Measurements from ENCODE around the gene TTC29.

Gene TTC29

DNA sequence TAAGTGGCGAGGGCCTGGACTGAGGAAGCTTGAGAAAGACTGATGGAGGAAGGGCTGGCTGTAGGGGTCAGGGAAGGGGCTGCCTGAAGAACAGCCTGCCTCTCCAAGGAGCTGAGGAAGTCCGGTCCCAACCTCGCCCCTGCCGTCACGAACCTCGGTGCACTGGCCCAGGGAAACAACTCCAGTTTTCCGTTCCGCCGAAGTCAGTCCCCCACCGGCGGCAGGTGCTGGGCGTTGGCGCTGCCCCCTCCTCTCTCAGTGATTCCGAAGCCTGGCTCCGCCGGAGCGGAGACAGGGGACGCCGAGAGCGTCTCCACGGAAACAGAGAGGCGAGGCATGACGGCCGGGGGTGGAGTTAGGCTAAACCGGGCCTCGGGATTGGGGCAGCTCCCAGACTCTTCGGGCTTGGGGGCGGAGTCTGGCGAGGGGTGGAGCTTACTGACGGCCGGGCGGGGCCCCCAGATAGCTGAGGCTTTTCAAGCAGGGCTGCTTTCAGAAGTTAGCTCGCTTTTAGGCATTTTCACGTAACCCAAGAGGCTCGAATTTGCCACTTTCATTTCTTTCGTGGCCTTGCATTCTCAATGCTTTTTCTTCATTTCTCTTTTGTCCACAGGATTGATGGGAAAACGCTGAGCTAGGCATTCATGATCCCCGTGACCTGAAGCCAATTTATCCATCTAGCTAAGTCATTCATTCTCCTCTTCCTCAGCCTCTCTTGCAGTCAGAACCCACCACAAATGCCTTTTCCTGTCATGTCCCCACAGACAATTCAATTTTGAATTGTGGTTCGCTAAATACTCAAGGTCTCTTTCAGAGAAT is at the start of gene TTC29:
Gene TTC29 (minus strand): TSS at position 309 of the 819 bp plus-strand sequence. CDS start 5,969 bp downstream, outside the sequence.
- peak; percentile 61 to 63 for DNase-seq (ENCODE audit: low read depth in 2 of 2)

GRCh38 chr4:146981651-146982050 is 36.0 kb upstream of the TTC29 start:
- no peak for DNase-seq (ENCODE audit: low read depth in 2 of 2)

DNA sequence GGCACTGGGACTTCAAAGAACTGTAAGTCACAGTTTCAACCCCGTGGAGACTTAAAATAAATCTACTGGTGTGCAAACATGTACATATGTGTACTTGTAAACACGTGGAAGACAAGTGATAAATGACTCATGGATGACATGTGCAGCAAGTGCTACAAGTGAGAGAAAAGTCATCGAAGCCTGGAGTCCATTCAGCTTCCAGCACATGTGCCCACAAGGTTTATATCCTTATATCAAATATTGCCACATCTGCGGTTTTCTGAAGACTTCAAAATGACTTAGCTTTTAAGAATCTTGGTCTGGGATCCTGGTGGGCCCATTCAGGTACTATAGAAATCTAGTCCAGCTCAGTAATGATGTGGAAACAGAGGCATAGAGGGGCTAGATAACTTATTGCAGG is 33.0 kb upstream of the TTC29 start:
- DNase-seq (ENCODE audit: low read depth in 2 of 2), result no peak

- no peak for DNase-seq (ENCODE audit: low read depth in 2 of 2)
Measured at GRCh38 chr4:146976145-146976544, 30.5 kb upstream of the TTC29 start.

DNA sequence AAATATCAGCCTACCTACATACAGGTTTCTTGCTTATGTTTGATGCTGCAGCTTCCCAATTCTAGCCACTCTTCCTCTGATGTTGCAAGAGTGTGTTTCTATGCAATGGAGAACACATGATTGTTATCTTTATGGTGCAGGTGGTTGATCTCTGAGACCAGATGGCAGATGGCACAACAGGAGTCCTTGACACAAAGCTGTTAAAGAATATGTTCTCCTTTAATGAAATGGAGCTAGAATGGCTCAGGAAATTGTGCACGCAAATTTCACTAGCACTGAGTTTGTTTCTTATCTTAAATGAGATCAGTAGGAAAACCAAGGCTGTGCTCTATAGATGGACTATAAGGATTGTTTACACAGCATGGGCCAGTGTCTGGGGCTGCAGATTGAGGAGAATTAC is 29.9 kb upstream of the TTC29 start:
- DNase-seq (ENCODE audit: low read depth in 2 of 2), result no peak

- DNase-seq (ENCODE audit: low read depth in 2 of 2), result no peak
Measured at GRCh38 chr4:146975036-146975435, 29.4 kb upstream of the TTC29 start.

- no peak for DNase-seq (ENCODE audit: low read depth in 2 of 2)
Measured at GRCh38 chr4:146972036-146972435, 26.4 kb upstream of the TTC29 start.

DNA sequence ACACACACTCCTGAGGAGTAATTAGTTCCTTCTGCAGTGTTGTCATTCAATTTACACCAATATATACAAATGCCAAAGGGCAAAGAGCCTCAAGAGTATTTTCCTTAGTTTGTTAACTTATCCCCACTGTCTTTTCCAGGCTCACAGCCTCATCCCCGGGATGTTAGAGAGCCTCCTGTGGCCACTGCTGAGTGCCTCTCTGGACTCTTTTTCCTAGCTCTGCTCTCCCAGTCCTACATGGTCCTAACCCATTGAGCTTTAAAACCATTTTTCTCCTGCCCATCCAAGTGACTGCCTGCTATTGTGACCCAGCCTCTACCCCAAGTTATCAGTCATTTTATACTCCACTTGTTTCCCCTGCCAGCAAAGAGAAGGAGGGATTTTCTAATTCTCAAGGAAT is 23.5 kb upstream of the TTC29 start:
- no peak for DNase-seq (ENCODE audit: low read depth in 2 of 2)

- DNase-seq (ENCODE audit: low read depth in 2 of 2), result no peak
Measured at GRCh38 chr4:146960634-146961033, 15.0 kb upstream of the TTC29 start.

DNA sequence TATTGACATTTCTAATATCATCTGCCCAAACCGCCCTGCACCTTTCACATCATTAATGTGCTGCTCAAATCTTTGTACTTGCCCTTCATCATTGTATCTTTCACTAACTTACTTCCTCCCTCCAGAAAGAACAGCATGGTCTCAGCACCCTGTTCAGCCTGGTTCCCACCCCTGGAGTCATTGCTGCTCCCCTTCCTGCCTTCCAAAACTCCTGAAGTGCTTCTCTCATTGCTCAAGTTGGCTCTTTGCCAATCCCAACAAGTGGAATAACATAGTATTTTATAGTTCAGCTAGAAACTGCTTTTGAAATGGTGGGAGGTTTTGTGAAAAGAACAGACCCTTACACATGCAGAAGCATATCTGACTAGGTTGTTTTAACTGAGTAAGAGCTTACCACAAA is 14.0 kb upstream of the TTC29 start:
- no peak for DNase-seq (ENCODE audit: low read depth in 2 of 2)

DNA sequence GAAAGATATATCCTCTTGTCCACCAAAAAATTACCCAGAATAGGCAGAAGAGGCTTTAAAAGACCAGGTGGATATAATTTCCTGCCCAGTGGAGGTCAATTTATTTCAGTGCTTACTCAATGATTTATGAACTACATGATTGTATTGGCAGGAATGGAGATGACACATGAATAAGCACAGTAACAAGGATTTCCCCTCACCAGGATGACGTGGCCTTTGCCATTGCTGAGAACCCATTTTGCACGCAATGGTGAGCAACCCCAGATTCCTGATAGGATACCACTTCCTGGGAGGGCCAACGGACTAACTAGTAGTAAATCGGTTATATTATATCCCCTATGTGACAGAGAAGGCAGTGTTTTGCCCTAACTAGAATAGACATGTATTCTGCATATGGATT is 11.6 kb upstream of the TTC29 start:
- DNase-seq (ENCODE audit: low read depth in 2 of 2), result no peak

DNA sequence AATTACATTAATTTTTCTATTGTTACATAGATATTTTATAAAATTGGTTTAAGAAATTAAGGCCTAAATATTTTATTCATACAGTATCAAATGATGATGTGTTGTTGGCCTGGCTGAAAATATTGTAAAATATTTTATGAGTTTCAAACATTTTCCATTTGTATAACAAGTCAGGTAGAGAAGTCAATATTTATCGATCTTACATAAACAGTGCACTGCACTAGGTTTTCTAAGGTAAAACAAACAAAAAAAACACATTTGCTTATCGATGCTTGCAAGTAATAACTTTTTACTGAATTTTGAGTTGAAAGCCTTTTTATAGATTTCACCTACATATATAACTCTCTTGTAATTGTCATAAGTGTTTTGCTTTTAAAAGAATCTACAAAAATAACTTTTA is 7.2 kb upstream of the TTC29 start:
- DNase-seq (ENCODE audit: low read depth in 2 of 2), result no peak

DNA sequence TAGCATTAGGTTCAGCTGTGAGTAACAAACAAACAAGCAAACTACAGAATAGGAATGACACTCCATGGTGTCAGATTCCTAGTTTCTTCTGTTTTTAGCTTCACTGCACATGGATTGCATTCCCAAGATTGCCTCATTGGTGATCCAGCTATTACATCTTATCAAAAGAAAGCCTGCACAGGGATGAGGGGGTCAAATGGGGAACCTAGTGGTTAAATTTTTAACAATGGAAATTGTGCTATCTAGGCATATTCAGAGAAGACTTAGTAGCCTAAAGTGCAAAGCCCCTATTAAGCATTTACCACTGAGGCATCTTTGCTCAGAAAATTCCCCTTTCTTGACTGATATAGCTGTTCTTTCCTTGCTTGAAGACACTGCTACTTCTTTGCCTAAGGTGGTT is 3.9 kb upstream of the TTC29 start:
- no peak for DNase-seq (ENCODE audit: low read depth in 2 of 2)

DNA sequence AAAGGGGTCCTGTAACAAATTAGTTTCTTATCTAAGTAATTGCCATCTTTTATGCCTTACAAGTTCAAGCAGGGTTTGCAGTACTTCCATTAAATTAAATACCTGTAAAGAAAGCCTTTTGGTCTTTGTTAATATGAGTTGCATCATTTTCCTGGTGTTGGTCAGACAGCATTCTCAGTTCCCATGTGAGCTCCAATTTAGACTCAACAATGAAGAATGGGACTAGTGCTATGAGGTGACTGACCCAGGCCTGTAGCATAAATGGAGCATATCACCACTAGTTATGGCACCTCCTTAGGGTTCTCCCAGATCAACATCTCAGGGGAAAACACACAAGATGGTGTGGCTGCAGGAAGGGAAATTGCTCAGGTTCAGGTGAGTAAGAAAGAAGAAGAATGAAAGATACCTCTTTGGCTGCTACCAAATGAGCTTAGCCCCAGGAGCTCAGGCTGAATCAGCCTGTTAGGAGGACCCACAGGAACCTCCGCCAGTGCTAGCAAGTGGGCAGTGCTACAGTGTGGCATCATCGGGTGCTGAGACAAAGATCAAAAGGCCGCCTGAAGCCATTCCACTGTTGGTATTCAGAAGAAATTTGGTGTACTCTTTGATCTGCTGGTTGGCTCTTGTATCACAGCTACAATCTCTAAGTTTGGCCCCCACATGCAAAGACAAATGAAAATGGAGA is 1.8 kb downstream of the TTC29 start:
- DNase-seq (ENCODE audit: low read depth in 2 of 2), result no peak

GRCh38 chr4:146932116-146932515 is 13.5 kb downstream of the TTC29 start:
- no peak for DNase-seq (ENCODE audit: low read depth in 2 of 2)

DNA sequence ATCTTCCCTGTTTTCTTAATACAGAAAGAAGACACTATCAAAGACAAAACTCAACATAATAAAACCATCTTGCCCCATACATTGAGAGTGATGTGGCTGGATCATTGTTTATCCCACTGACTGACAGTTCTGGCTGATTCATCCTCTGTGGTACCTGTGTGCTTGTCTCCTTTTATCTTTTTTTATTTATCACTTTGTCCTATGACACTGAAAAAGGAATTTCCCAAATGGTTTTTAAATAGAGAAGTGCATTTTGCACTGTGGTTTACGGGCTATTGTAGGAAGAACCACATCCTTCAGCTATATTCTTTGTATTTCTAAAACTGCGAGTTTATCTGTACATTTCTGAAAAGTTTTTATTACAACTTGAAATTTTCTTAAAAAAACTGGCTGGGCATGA is 15.0 kb downstream of the TTC29 start:
- DNase-seq (ENCODE audit: low read depth in 2 of 2), result no peak

DNA sequence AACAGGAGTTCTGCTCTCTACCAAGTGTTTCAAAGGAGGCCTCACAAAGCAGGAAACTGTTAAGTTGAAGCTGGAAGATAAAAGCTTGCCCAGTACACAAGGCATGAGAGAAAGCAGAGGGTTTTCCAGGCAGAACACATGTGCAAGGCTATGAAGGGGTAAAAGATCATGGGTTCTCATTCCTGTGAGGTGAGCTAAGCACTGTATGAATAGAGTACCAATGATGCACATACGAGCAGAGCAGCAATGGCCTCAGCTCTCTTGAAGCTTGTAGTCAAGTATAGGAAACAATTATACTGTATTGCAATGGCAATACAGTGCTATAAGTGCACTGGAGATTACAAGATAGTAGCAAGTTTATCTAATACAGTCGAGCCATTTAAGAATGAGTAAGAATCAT is 18.0 kb downstream of the TTC29 start:
- no peak for DNase-seq (ENCODE audit: low read depth in 2 of 2)

DNA sequence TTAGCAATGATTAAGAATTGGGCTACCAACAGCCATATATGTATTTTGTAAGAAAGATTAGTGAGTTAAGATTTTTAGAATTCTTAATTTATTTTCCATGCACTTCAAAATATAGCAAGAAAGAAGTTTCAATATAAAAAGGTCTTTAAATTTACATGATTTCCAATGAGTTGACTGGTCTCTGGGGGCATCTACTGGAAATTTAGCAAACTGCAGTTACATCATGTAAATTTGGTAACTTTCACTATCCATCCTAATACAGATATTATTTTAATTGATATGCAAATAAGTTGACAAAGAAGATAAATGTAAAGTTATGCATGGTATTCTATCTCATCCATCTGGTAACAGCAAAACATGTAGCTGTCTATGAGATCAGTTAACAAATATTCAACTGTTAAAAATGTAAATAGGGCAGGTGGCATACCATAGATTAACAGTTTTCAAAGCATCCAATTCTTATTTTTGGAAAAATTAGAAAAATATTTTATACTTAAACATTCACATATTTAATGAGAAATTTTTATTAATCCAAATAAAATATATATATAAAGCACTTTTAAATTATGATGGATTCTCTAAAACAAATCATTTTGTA is 29.1 kb downstream of the TTC29 start:
- no peak for DNase-seq (ENCODE audit: low read depth in 2 of 2)

GRCh38 chr4:146915132-146915531 is 30.5 kb downstream of the TTC29 start:
- DNase-seq (ENCODE audit: low read depth in 2 of 2), result no peak

DNA sequence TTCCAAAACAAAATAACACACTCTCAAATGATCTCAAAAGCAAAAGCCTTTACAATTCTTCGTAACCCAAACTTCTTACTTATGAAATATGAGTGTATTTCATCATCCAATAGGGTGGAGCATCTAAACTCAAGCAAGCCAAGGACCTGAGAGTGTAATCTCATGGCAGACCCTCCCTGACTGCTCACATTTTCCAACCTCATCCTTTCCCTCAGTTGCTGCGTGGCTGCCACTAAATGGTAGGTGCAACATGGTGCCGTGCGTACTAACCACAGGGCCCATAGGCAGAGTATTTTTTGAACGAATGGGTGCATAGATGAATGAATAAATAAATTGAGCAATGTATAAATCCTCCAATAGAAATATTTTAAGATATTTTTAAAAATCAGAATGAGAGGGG is 45.4 kb downstream of the TTC29 start:
- DNase-seq (ENCODE audit: low read depth in 2 of 2), result no peak

DNA sequence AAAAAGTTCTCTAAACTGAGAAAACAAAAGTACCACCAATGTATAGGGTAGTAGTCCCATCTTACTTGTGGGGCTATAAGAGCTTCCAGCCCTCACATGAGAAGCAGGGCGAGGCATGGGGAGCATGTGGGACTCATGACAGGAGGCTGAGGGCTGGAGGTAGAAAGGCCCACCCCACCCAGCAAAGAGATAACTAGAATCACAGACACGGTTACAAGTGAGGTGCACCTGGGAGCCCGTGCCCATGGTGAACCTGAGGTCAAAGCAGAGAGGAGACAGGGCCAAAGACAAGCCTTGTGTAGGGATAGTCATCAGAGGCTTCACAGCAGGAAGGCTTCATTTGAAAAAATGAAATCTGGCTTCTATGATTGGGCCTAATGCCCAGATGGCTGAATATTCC is 55.4 kb downstream of the TTC29 start:
- DNase-seq (ENCODE audit: low read depth in 2 of 2), result no peak

DNA sequence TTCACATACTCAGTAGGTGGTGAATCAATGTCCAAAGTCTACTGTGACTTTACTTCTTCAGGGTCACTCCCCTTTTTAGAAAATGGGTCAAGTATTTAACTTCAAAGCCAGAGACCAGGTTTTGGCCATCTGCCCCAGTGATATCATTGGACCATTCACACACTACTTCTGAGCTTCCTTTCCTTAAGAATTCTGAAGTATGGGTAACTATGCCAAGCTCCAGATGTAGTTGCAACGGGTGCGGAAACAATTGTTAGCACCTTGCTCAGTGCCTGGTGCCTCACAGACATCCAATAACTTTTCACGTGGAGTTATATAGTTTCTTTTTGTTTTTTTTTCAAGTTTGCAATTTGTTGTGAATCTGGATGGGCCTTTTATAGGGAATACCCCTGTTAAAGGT is 62.6 kb downstream of the TTC29 start:
- no peak for DNase-seq (ENCODE audit: low read depth in 2 of 2)

DNA sequence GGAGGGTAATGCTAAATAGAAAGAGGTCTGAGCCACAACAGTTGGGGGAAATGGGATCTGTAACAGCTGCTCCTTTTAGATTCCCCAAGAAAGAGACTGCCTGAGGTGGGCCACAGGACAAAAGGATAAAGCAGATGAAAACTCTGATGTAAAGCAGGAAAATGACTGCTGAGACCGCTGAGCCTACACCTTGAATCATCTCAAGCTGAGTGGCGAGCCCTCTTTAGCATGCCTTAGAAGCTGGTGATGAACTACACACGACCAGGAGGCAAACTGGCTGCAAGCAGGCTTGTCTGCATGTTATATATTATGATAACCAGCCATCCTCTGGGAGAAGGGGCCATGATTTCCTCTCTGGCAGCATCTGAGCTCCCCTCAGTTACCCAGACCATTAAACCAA is 88.4 kb downstream of the TTC29 start:
- no peak for DNase-seq (ENCODE audit: low read depth in 2 of 2)
